Measurements from ENCODE around the gene IHH.

The IHH gene

GRCh38 chr2:219027511-219028055 is 33.1 kb downstream of the IHH start:
- H3K4me1 ChIP-seq (ENCODE audit: control insufficient read depth, insufficient read depth, low read length), result no peaks in the 10 kb centered on the region
- H3K27me3 ChIP-seq (ENCODE audit: control insufficient read depth in 1 of 2, insufficient read depth in 2 of 2, low read length in 2 of 2), result peaks cover 12 to 21% of the 10 kb centered on the region in 2 donors

GRCh38 chr2:219026946-219027345 is 33.8 kb downstream of the IHH start:
- H3K27ac ChIP-seq (ENCODE audit: low read length), result no peak overlapping the region
- H3K4me1 ChIP-seq (ENCODE audit: control insufficient read depth, insufficient read depth, low read length), result no peaks in the 10 kb centered on the region
- H3K36me3 ChIP-seq (ENCODE audit: control insufficient read depth in 2 of 2, insufficient read depth in 2 of 2, low read length in 2 of 2), result no peaks in the 10 kb centered on the region
- H3K9me3 ChIP-seq (ENCODE audit: control insufficient read depth in 2 of 2, low read length in 2 of 2), result no peaks in the 10 kb centered on the region
- H3K27me3 ChIP-seq (ENCODE audit: control insufficient read depth in 1 of 2, insufficient read depth in 2 of 2, low read length in 2 of 2), result peaks cover 12 to 18% of the 10 kb centered on the region in 2 donors
- no peak overlapping the region for H3K4me3 ChIP-seq (ENCODE audit: low read length in 2 of 2)
- H3K9ac ChIP-seq (ENCODE audit: low read length in 2 of 2), result no peak overlapping the region

More at GRCh38 chr2:219027511-219028055, 33.1 kb downstream of the IHH start:
- Histone ChIP-seq H3K9me3 (ENCODE audit: control insufficient read depth in 2 of 2, low read length in 2 of 2) (no peaks in the 10 kb centered on the region), H3K4me3 (ENCODE audit: low read length in 2 of 2) (no peak overlapping the region), H3K9ac (ENCODE audit: low read length in 2 of 2) (no peak overlapping the region), H3K27ac (ENCODE audit: low read length) (no peak overlapping the region), H3K36me3 (ENCODE audit: control insufficient read depth in 2 of 2, insufficient read depth in 2 of 2, low read length in 2 of 2) (no peaks in the 10 kb centered on the region)

- Histone ChIP-seq H3K9me3 (ENCODE audit: control insufficient read depth in 2 of 2, low read length in 2 of 2) (no peaks in the 10 kb centered on the region), H3K9ac (ENCODE audit: low read length in 2 of 2) (no peak overlapping the region), H3K4me1 (ENCODE audit: control insufficient read depth, insufficient read depth, low read length) (no peaks in the 10 kb centered on the region), H3K27ac (ENCODE audit: low read length) (no peak overlapping the region), H3K27me3 (ENCODE audit: control insufficient read depth in 1 of 2, insufficient read depth in 2 of 2, low read length in 2 of 2) (peaks cover 9 to 16% of the 10 kb centered on the region in 2 donors), H3K4me3 (ENCODE audit: low read length in 2 of 2) (no peak overlapping the region), H3K36me3 (ENCODE audit: control insufficient read depth in 2 of 2, insufficient read depth in 2 of 2, low read length in 2 of 2) (no peaks in the 10 kb centered on the region)
These were observed 34.8 kb downstream of the IHH start for GRCh38 chr2:219025637-219026585.

GRCh38 chr2:219024059-219024458 is 36.7 kb downstream of the IHH start:
- Histone ChIP-seq H3K27me3 (ENCODE audit: control insufficient read depth in 1 of 2, insufficient read depth in 2 of 2, low read length in 2 of 2) (peaks cover 2 to 8% of the 10 kb centered on the region in 2 donors), H3K4me3 (ENCODE audit: low read length in 2 of 2) (no peak overlapping the region), H3K36me3 (ENCODE audit: control insufficient read depth in 2 of 2, insufficient read depth in 2 of 2, low read length in 2 of 2) (no peaks in the 10 kb centered on the region), H3K4me1 (ENCODE audit: control insufficient read depth, insufficient read depth, low read length) (no peaks in the 10 kb centered on the region), H3K9me3 (ENCODE audit: control insufficient read depth in 2 of 2, low read length in 2 of 2) (no peaks in the 10 kb centered on the region), H3K9ac (ENCODE audit: low read length in 2 of 2) (no peak overlapping the region), H3K27ac (ENCODE audit: low read length) (no peak overlapping the region)

GRCh38 chr2:219023045-219023605 is 37.6 kb downstream of the IHH start:
- no peak overlapping the region for H3K4me3 ChIP-seq (ENCODE audit: low read length in 2 of 2)

GRCh38 chr2:219022616-219023015 is 38.1 kb downstream of the IHH start:
- Histone ChIP-seq H3K9ac (ENCODE audit: low read length in 2 of 2) (no peak overlapping the region), H3K36me3 (ENCODE audit: control insufficient read depth in 2 of 2, insufficient read depth in 2 of 2, low read length in 2 of 2) (no peaks in the 10 kb centered on the region), H3K27me3 (ENCODE audit: control insufficient read depth in 1 of 2, insufficient read depth in 2 of 2, low read length in 2 of 2) (peaks cover 2 to 8% of the 10 kb centered on the region in 2 donors), H3K9me3 (ENCODE audit: control insufficient read depth in 2 of 2, low read length in 2 of 2) (no peaks in the 10 kb centered on the region), H3K27ac (ENCODE audit: low read length) (no peak overlapping the region), H3K4me1 (ENCODE audit: control insufficient read depth, insufficient read depth, low read length) (peaks cover 2% of the 10 kb centered on the region), H3K4me3 (ENCODE audit: low read length in 2 of 2) (no peak overlapping the region)

More at GRCh38 chr2:219023045-219023605, 37.6 kb downstream of the IHH start:
- H3K27me3 ChIP-seq (ENCODE audit: control insufficient read depth in 1 of 2, insufficient read depth in 2 of 2, low read length in 2 of 2), result peaks cover 2 to 8% of the 10 kb centered on the region in 2 donors
- H3K9ac ChIP-seq (ENCODE audit: low read length in 2 of 2), result no peak overlapping the region
- H3K4me1 ChIP-seq (ENCODE audit: control insufficient read depth, insufficient read depth, low read length), result no peaks in the 10 kb centered on the region
- H3K36me3 ChIP-seq (ENCODE audit: control insufficient read depth in 2 of 2, insufficient read depth in 2 of 2, low read length in 2 of 2), result no peaks in the 10 kb centered on the region
- H3K27ac ChIP-seq (ENCODE audit: low read length), result no peak overlapping the region
- H3K9me3 ChIP-seq (ENCODE audit: control insufficient read depth in 2 of 2, low read length in 2 of 2), result no peaks in the 10 kb centered on the region

- peaks cover 2 to 8% of the 10 kb centered on the region in 2 donors for H3K27me3 ChIP-seq (ENCODE audit: control insufficient read depth in 1 of 2, insufficient read depth in 2 of 2, low read length in 2 of 2)
- no peak overlapping the region for H3K9ac ChIP-seq (ENCODE audit: low read length in 2 of 2)
- peaks cover 6% of the 10 kb centered on the region for H3K4me1 ChIP-seq (ENCODE audit: control insufficient read depth, insufficient read depth, low read length)
- no peak overlapping the region for H3K4me3 ChIP-seq (ENCODE audit: low read length in 2 of 2)
- no peaks in the 10 kb centered on the region for H3K36me3 ChIP-seq (ENCODE audit: control insufficient read depth in 2 of 2, insufficient read depth in 2 of 2, low read length in 2 of 2)
- H3K27ac ChIP-seq (ENCODE audit: low read length), result no peak overlapping the region
- H3K9me3 ChIP-seq (ENCODE audit: control insufficient read depth in 2 of 2, low read length in 2 of 2), result no peaks in the 10 kb centered on the region
These were observed 38.7 kb downstream of the IHH start for GRCh38 chr2:219022041-219022440.

- H3K9ac ChIP-seq (ENCODE audit: low read length in 2 of 2), result no peak overlapping the region
- no peak overlapping the region for H3K4me3 ChIP-seq (ENCODE audit: low read length in 2 of 2)
- H3K9me3 ChIP-seq (ENCODE audit: control insufficient read depth in 2 of 2, low read length in 2 of 2), result no peaks in the 10 kb centered on the region
- peaks cover 8% of the 10 kb centered on the region for H3K4me1 ChIP-seq (ENCODE audit: control insufficient read depth, insufficient read depth, low read length)
- H3K27ac ChIP-seq (ENCODE audit: low read length), result no peak overlapping the region
- H3K27me3 ChIP-seq (ENCODE audit: control insufficient read depth in 1 of 2, insufficient read depth in 2 of 2, low read length in 2 of 2), result peaks cover 2 to 8% of the 10 kb centered on the region in 2 donors
- H3K36me3 ChIP-seq (ENCODE audit: control insufficient read depth in 2 of 2, insufficient read depth in 2 of 2, low read length in 2 of 2), result no peaks in the 10 kb centered on the region
These were observed 39.1 kb downstream of the IHH start for GRCh38 chr2:219021591-219021990.

GRCh38 chr2:219020604-219021365 is 39.9 kb downstream of the IHH start:
- Histone ChIP-seq H3K9me3 (ENCODE audit: control insufficient read depth in 2 of 2, low read length in 2 of 2) (no peaks in the 10 kb centered on the region), H3K4me3 (ENCODE audit: low read length in 2 of 2) (no peak overlapping the region), H3K27ac (ENCODE audit: low read length) (no peak overlapping the region), H3K4me1 (ENCODE audit: control insufficient read depth, insufficient read depth, low read length) (peaks cover 8% of the 10 kb centered on the region), H3K27me3 (ENCODE audit: control insufficient read depth in 1 of 2, insufficient read depth in 2 of 2, low read length in 2 of 2) (peaks cover 2 to 8% of the 10 kb centered on the region in 2 donors), H3K9ac (ENCODE audit: low read length in 2 of 2) (no peak overlapping the region), H3K36me3 (ENCODE audit: control insufficient read depth in 2 of 2, insufficient read depth in 2 of 2, low read length in 2 of 2) (no peaks in the 10 kb centered on the region)

GRCh38 chr2:219019436-219019835 is 41.3 kb downstream of the IHH start:
- Histone ChIP-seq H3K27me3 (ENCODE audit: control insufficient read depth in 1 of 2, insufficient read depth in 2 of 2, low read length in 2 of 2) (peaks cover 7 to 12% of the 10 kb centered on the region in 2 donors), H3K36me3 (ENCODE audit: control insufficient read depth in 2 of 2, insufficient read depth in 2 of 2, low read length in 2 of 2) (no peaks in the 10 kb centered on the region), H3K9me3 (ENCODE audit: control insufficient read depth in 2 of 2, low read length in 2 of 2) (no peaks in the 10 kb centered on the region), H3K9ac (ENCODE audit: low read length in 2 of 2) (no peak overlapping the region), H3K4me3 (ENCODE audit: low read length in 2 of 2) (no peak overlapping the region), H3K4me1 (ENCODE audit: control insufficient read depth, insufficient read depth, low read length) (peaks cover 8% of the 10 kb centered on the region), H3K27ac (ENCODE audit: low read length) (no peak overlapping the region)

All from stomach smooth muscle (tissue), 2 donors.